MM.1S (cell line): ENCODE results near the gene EGLN1.

Experiments used
- EZH2 ChIP-seq: fragments of 300-600 bp; sonication (generic); optimal IDR thresholded peaks from 2 replicates; pipeline ENCODE3; 2017; ENCODE audit warnings: low read depth, mild to moderate bottlenecking, antibody characterized with exemption, low read length, mixed read lengths
- EZH2phosphoT487 ChIP-seq: fragments of 300-600 bp; sonication (generic); IDR thresholded peaks from 2 replicates; pipeline ENCODE4 v1.6.1; 2018; ENCODE audit warnings: antibody characterized with exemption, low read length
- TF ChIP-seq, protein P1 (sequence below): fragments of 300-600 bp; sonication (generic); IDR thresholded peaks from 2 replicates; pipeline ENCODE4 v1.5.1; 2016; ENCODE audit warnings: antibody characterized with exemption, low read length, mixed read lengths

DNA sequence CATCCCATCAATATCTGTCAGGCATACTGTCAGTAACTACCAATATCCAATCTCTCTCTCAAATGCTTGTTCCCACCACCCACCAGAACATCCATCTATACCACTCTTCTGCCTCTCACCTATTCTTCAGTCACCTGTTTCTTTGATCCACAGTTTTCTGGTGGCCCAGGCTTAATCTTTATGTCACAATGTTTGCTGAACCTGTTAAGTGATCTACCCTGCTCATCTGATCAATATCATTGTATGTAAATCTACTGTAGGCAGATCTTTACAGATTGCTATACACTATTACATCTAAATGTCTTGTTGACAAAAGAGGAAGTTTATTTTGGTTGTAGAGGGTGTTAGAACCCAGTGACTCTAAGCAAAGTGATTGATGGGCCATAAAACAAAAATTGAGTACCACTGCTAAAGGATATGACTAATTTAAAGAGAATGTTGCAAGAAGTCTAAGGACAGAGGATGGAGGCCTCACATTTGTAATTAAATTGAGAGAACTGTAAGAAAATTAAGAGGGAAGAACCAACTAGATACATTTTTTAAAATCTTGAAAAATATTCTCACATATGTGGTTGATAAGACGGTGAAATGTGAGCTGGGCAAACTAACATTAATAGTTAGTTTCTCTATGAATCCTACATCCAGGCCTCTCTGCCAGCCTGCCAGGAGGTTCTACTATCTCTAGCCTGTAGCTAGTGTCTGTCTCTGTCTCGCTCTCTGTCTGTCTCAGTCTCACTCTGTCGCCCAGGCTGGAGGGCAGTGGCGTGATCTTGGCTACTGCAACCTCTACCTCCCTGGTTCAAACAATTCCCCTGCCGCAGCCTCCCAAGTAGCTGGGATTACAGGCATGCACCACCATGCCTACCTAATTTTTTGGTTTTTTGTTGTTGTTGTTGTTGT, 34.1 kb downstream of the EGLN1 start:
- TF ChIP-seq, protein P1, sequence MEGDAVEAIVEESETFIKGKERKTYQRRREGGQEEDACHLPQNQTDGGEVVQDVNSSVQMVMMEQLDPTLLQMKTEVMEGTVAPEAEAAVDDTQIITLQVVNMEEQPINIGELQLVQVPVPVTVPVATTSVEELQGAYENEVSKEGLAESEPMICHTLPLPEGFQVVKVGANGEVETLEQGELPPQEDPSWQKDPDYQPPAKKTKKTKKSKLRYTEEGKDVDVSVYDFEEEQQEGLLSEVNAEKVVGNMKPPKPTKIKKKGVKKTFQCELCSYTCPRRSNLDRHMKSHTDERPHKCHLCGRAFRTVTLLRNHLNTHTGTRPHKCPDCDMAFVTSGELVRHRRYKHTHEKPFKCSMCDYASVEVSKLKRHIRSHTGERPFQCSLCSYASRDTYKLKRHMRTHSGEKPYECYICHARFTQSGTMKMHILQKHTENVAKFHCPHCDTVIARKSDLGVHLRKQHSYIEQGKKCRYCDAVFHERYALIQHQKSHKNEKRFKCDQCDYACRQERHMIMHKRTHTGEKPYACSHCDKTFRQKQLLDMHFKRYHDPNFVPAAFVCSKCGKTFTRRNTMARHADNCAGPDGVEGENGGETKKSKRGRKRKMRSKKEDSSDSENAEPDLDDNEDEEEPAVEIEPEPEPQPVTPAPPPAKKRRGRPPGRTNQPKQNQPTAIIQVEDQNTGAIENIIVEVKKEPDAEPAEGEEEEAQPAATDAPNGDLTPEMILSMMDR, result no peak
- TF ChIP-seq EZH2 (no peak), EZH2phosphoT487 (no peak)
